NCI-H128 (cell line): ENCODE data around the gene RIF1.

Experiments
- DNase-seq: peaks from one replicate; lab custom pipeline; 2025; ENCODE audit not compliant: unreplicated experiment; lab: John Stamatoyannopoulos, UW

RIF1 gene, protein sequence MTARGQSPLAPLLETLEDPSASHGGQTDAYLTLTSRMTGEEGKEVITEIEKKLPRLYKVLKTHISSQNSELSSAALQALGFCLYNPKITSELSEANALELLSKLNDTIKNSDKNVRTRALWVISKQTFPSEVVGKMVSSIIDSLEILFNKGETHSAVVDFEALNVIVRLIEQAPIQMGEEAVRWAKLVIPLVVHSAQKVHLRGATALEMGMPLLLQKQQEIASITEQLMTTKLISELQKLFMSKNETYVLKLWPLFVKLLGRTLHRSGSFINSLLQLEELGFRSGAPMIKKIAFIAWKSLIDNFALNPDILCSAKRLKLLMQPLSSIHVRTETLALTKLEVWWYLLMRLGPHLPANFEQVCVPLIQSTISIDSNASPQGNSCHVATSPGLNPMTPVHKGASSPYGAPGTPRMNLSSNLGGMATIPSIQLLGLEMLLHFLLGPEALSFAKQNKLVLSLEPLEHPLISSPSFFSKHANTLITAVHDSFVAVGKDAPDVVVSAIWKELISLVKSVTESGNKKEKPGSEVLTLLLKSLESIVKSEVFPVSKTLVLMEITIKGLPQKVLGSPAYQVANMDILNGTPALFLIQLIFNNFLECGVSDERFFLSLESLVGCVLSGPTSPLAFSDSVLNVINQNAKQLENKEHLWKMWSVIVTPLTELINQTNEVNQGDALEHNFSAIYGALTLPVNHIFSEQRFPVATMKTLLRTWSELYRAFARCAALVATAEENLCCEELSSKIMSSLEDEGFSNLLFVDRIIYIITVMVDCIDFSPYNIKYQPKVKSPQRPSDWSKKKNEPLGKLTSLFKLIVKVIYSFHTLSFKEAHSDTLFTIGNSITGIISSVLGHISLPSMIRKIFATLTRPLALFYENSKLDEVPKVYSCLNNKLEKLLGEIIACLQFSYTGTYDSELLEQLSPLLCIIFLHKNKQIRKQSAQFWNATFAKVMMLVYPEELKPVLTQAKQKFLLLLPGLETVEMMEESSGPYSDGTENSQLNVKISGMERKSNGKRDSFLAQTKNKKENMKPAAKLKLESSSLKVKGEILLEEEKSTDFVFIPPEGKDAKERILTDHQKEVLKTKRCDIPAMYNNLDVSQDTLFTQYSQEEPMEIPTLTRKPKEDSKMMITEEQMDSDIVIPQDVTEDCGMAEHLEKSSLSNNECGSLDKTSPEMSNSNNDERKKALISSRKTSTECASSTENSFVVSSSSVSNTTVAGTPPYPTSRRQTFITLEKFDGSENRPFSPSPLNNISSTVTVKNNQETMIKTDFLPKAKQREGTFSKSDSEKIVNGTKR (N-terminal part only)

GRCh38 chr2:151409601-151410484, at the start of gene RIF1:
TSS of gene RIF1 (plus strand) at chr2:151409902. CDS start at chr2:151410424, 522 bp downstream.
- DNase-seq = peak; percentile 80

DNA sequence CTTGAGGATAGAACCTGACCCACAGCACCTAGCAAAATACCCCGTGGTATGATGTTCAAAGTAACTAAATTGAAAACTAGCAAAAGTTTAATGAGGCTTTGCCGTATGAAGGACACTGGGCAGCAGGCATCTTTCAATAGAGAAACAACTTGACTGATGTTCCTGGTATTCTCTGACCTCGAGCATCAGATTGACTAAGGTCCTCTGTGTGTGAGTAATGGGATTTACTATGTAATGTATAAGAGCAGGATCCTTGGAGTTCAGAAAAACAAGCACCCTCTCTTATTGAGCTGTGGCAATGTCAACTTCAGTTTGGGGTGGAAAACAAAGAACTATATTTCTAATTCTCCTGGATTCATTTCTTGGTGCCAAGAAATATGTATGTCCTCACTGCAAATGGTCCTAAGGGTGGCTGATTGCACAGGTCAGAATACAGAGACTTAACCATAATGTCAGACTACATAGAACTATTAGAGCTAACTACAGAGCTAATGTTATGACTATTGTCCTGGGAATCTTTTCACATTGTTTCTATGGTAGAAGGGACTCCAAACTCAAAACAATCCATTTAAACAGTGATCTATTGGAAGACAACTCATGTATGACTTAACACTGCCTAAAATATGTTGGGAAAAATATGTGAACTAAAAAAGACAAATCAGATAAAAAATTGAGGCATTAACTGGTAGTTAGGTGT, 47.9 kb upstream of the RIF1 start:
- DNase-seq = no peak

- no peak for DNase-seq
Observed at GRCh38 chr2:151363709-151364108, 46.0 kb upstream of the RIF1 start.

- DNase-seq = no peak
Observed at GRCh38 chr2:151367571-151367970, 42.1 kb upstream of the RIF1 start.

DNA sequence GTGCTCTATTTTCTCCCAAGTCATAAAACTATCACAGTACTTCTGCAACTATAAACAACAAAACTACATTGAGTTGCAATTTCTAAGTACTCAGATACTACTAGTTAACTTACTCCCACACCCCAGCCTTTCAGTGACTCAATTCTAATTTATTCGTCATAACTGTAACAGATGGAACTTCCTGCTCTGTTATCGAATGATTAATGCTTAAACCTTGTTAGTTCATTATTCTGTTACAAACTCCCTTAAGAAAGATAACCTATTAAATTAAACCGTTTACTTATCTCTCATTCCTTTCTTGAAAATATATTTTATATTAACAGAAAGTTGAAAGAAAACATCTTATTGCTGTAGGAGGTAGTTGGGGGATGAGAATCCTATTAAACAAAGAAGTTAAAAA, 35.3 kb upstream of the RIF1 start:
- no peak for DNase-seq

DNA sequence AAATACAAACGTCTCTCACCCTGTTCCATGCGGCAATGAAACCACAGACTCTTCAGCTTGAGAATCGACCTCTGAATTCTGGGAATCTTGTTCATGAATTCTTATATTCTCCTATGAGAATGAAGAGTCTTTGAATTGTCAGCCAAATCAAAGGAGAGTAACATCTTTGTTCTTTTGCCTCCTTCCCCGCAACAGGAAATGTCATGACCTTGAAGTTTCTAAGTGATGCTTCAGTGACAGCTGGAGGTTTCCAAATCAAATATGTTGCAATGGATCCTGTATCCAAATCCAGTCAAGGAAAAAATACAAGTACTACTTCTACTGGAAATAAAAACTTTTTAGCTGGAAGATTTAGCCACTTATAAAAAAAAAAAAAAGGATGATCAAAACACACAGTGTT, 30.5 kb upstream of the RIF1 start:
- no peak for DNase-seq

DNA sequence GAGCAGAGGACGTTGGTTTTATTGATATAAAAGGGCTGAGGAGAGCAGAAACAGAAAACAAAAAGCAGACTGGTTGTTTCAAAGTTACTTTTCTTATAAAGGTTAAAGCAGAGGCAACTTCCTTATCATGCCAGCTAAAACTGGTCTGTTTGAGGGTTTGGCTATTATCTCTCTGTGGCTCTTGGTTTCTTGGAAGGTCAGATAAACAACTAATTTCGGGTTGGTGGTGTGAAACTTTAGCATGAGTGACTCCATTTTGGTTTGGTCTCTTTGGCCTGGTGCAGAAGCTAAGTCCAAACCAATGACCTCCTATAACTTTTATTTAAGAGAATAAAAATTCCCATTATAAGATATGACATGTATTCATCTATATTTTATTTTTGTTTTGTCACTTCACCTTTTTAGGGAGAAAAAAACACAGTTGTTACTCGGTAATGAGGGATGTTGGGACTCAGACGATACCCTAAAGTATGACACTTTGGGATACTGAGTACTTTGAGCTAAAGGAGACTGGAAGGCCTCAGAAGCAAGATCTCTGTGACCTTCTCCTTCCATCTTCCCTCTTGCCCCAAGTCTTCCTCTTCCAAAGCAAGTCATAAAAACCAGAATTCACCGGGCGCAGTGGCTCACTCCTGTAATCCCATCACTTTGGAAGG, 29.0 kb upstream of the RIF1 start:
- no peak for DNase-seq

DNA sequence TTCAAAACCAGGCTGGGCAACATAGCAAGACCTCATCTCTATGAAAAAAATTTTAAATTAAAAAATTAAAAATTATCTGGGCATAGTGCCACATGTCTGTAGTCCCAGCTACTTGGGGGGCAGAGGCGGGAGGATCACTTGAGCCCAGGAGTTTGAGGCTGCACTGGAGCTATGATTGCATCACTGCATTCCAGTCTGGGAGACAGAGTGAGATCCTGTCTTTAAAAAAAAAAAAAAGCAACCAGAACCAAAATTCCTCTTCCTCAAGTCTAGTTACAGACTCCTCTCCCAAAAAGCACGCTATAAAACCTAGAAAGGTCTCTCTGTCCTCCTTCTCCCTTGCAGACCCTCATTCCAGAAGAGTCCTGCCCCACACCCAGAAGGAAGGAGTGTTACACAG, 28.4 kb upstream of the RIF1 start:
- no peak for DNase-seq

- DNase-seq = no peak
Observed at GRCh38 chr2:151388011-151388410, 21.7 kb upstream of the RIF1 start.

GRCh38 chr2:151391436-151391835, 18.3 kb upstream of the RIF1 start:
- no peak for DNase-seq

DNA sequence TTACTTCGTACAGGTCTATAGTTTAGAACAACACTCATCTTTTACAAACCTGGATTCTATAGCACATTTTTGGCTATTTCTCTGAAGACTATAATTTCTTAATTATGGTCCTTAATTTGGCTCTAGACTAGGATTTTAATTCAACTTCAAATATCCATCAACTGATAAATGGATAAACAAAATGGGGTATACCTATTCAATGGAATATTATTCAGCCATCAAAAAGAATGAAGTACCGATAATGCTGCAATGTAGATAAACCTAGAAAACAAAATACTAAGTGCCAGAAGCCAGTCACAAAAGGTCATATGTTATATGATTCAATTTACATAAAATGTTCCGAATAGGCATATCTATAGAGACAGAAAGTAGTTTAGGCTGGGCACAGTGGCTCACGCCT, 15.2 kb upstream of the RIF1 start:
- DNase-seq = no peak

GRCh38 chr2:151395509-151396374, 14.0 kb upstream of the RIF1 start:
- DNase-seq = no peak

DNA sequence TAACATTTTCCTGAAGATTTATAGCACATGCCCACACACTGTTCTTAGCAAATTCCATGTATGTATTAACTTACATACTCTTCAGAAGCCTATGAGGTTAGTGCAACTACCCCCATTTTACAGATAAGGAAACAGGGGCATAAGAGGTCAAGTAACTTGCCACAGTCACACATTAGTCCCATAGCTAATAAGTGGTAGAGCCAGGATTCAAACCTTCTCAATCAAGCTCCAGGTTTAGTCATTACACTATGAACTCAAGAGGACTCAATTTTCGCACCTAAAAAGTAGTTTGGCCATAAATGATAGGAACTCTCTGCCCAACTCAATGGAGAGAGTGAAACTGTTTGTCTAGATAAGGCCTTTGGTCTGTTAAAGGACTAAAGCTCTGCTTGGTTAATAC, 9.7 kb upstream of the RIF1 start:
- no peak for DNase-seq

GRCh38 chr2:151401149-151401548, 8.6 kb upstream of the RIF1 start:
- no peak for DNase-seq

DNA sequence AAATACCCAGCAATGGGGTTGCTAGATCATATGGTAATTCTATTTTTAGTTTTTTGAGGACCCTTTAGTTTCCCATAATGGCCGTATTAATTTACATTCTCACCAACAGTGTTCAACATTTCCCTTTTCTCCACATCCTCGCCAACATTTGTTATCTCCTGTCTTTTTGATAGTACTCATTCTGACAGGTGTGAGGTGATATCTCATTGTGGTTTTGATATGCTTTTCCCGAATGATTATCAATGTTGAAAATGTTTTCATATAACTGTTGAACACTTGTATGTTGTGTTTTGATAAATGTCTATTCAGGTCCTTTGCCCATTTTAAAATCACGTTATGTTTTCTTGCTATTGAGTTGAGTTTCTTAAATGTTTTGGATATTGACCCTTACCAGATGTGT, 5.8 kb upstream of the RIF1 start:
- DNase-seq = no peak

DNA sequence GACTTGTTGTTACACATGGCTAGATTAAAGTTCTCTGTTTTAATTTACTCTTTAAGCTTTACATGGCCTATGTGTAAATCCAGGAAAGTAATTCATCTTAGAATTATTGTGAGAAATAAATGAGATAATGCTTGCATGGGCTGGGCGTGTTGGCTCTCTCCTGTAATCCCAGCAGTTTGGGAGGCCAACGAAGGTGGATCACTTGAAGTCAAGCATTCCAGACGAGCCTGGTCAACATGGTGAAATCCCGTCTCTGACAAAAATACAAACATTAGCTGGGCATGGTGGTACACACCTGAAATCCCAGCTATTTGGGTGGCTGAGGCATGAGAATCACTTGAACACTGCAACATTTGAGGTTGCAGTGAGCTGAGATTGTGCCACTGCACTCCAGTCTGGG, 4.3 kb upstream of the RIF1 start:
- no peak for DNase-seq

GRCh38 chr2:151407281-151407680, 2.4 kb upstream of the RIF1 start:
- no peak for DNase-seq
